ENCODE results near the gene CCDC188.

CCDC188 gene

GRCh38 chr22:20117633-20118299 is 33.1 kb downstream of the CCDC188 start:
- DNase-seq (ENCODE audit: low spot score): peak; percentile 47

GRCh38 chr22:20116951-20117632 is 33.8 kb downstream of the CCDC188 start, which contains the start of gene TRMT2A:
TSS of gene TRMT2A (minus strand) at chr22:20117226. CDS start at chr22:20116906, 320 bp downstream.
- peak; percentile 98 for DNase-seq (ENCODE audit: low spot score)

GRCh38 chr22:20116376-20116950 is 34.4 kb downstream of the CCDC188 start:
- no peak for DNase-seq (ENCODE audit: low spot score)

- DNase-seq (ENCODE audit: low spot score): no peak
Observed at GRCh38 chr22:20115691-20116375, 35.0 kb downstream of the CCDC188 start, which contains the start of gene RANBP1. TSS of gene RANBP1 (plus strand) at chr22:20116104. CDS start at chr22:20116185, 81 bp downstream.

DNA sequence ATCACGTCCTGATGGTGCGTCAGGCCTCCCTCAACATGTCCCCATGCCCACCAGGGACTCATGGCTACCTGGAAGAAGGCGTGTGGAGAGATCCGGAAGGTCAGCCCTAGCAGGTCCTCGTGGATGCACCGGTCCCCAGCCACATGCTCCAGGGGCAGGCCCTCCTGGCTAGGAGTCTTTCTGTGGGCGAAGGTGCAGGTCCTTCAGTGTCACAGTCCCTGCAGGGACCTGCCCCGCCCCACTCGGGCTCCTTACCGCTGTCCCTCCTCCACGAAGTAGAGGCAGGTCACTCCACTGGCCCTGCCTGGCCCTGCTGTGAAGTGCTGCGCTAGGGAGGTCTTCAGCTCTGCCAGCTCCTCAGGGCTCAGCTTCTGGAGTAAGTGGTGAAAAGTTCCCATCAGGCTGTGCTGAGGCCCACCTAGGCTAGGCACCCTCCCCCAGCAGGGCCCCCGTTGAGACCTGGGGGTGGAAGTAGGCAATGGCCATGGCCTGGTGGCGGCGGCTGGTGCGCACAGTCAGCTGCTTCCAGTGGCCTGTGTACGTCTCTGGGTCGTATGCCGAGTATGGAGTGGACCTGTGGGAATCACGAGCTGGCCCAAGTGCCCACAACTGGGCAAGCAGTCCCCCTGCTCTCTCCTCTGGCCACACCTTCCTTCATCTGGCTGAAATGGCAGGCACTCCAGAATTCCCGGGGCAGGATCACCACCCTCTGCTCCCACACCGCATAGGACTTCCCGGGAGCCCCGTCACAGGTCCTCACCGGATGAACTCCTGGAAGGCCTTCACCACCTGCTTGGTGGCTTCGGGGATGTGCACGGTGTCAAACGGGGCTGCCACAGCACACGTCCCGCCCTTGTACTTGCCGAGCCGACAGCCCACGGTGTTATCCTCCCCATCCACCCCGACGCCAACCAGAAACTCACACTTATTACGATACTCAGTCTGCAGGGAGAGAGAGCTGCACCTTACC is 36.1 kb downstream of the CCDC188 start:
- DNase-seq (ENCODE audit: low spot score): no peak

DNA sequence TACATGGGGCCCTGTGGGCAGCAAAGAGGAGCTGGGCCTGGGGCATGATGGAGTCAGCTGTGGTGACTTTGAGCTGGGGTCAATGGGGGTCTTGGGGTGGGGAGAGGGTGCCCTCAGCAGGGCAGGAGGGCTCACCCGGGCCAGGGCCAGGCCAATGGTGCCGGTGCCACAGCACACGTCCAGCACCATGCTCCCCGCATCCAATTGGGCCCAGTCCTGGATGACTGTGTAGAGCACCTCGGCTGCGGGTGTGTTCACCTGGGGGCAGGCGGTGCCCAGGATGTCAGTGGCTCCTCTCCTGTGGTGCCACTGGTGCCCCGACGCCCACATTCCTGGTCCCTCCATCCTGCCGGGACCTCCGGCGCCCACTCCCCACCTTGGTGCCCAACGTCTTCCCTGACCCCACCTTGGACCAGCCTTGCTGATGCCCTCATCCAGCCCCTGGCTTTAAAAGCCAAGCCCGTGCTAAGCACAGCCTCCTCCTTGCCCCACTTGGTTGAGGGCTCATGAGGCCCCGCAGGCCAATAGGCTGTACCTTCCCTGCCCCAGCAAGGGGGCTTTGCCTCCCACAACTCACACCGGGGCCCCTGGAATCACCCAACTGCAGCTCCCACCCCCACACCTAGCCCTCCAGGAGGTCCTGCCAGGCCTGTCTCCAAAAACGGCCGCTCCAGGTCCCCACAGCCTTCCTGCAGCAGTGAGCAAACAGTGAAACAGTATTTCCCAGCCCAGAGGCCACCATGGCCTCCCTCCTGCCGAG is 37.1 kb downstream of the CCDC188 start:
- no peak for DNase-seq (ENCODE audit: low spot score)

DNA sequence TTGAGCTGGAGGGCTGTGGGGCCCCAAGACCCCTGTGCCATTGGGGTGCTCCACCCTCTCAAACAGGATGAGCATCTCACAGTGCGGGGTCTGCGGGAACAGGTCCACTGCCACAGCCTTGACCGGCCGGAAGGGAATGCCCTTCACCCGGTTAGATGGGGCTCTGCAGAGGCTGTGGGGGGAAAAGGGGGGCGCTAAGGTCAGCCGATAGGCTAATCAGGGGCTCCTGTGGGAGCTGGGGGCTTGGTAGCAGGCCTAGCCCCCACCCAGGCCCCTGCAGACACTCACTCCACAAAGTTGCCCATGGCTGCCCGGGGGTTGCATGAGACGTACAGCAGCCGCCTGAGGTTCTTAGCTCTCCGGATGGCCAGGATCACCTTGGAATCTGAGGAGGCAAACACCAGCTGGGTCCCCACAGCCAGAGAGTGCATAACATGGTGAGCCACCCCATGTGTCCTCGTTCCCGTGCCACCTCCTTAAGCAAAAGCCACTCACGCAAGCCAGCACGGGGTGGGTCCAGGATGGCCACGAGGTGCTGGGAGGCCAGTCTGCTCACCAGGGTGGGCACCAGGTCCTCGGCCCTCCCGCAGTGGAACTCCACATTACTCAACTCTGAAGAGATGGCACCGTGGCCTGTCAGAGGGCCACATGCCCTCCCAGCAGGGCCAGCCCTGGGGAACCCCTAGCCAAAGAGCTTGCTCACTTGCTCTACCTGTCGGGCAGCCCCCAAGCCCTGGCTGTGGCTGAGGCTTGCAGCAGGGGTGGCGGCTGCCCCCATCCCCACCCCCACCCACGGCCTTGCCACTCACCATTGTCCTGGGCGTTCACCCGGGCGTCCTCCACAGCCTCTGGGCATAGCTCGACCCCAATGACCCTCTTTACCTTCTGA is 38.0 kb downstream of the CCDC188 start:
- DNase-seq (ENCODE audit: low spot score): no peak

GRCh38 chr22:20111689-20112622 is 38.9 kb downstream of the CCDC188 start:
- DNase-seq (ENCODE audit: low spot score): no peak

DNA sequence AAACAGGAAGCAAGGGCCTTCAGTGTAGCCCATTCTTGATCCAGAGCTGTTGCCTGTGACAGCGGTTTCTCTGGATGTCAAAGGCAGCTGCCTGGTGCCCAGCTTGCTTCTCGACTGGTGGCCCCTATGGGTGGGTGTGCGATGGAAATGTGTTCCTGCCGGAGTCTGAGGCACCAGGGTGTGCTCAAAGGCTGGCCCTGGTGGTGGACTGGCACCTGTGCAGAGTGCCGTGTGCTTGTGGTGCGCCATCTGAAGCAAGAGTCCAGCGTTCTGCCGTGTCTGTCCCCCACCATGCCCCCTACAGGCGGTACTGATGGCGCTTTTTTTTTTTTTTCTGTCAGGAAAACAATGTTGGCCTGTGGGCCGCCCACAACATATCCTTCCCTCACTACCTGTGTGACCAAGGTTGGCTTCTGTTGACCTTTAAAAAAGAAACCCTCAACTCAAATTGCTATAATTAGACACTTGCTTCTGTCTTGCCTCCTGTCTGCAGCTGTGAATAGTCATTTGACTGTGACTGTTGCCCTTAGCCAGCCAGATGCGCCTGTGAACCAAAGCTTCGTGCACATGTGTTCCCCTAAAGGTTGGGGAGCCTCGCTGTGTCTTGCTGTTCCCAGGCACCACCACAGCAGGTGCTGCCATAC is 39.7 kb downstream of the CCDC188 start:
- DNase-seq (ENCODE audit: low spot score): peak; percentile 86

DNA sequence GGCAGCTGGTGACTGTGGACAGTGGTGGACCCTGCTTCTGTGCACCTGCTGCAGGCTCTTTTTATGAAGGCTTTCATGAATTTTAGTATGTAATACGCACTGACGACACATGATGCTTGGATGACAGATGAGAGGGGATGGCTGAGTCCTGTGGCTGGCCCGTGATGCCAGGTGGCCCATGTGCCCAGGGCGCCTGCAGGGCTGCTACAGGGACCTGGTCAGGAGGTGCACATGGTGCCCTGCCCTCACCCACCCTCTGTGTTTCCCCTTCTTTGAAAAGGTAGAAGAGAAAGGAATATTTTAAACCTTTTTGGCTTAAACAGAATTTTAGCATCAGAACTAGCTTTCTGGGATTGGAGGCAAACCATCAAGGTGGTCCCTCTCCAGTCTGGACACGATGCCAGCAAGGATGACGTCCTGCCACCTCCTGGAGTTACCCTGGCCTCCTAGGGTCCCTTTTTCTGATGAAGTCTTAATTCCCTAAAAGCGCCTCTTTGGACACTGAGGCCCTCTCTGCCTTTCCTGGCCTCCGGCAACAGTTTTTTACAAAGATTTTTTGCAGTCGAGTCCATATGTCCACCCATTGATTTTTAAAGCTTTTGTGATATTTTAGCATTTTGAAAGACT is 40.4 kb downstream of the CCDC188 start:
- no peak for DNase-seq (ENCODE audit: low spot score)

DNA sequence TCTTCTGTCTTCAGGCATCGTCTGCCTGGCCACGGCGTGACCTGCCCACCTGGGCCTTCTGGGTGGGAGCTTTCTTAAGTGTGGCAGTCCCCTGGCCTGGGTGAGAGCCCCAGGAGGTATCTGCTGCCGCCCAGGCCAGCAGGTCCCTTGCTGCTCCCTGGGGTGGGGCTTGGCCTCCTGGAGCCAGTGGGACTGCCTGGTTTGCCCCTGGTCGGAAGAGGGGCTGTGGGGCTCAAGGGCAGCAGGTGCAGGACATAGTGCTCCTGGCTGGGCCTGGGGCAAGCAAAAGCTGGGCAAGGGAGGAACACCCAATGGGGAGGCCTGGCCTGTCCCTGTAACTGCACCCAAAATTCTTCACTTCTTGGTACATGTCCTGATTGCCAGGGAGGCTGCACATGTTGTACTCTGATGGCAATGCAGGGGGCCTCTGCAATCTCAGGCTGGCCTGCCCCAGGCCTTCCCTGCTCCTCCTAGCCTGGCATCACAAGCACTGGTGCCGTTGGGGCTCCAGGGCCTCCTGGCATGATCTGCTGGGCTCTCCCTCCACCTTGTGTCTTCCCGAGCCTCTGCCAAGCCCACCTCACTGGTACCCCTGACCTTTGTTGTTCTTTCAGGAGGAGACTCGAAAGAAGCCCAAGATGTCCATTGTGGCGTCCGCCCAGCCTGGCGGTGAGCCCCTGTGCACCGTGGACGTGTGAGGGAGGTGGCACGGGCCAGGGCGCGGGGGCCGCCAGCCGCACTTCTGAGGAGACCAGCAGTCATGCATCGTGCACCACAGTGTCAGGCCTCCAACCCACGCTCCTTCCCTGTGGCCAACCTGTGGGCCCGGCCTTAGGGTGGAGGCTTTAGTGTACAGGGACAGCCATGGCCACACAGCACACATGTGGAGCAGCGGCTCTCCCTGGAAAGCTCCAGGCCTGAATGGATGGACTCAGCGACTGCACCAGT is 41.2 kb downstream of the CCDC188 start:
- no peak for DNase-seq (ENCODE audit: low spot score)

DNA sequence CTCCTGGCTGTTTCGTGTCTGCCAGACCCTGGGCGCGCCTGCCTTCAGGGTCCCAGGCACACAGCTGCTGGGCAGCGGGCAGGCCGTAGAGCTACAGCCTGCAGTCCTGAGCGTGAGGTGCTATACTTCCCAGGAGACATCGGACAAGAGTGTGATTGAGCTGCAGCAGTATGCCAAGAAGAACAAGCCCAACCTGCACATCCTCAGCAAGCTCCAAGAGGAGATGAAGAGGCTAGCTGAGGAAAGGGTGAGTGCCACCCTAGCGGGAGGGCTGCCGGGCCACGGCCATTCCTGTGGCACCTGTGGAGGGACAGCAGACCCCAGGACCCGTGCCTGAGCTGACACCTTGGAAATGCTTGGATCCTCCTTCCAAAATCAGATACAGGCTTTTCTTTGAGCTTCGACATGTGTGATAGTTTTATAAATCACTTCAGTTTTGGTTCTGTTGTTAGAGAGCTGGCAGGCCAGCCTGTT is 42.1 kb downstream of the CCDC188 start:
- no peak for DNase-seq (ENCODE audit: low spot score)

- no peak for DNase-seq (ENCODE audit: low spot score)
Observed at GRCh38 chr22:20107951-20108756, 42.7 kb downstream of the CCDC188 start.

DNA sequence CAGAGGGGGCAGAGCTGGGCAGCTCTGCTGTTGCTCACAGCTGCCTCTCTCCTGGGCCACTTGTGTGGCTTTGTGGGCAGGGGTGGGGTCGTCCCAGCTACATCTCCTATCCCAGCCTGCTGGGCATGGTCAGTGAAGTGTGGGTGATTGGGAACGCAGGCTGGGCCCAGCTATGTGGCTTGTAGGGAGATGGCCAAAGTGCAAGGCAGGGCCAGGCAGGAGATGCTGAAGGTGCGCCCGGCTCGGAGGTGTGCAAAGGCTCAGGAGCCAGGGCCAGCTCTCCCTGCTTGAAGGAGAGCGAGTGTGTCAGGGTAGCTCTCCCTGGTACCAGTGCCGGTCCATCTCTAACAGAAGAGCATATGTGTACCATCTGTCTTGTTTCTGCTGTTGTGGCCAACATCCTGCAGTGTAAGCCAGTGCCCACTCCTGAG is 43.4 kb downstream of the CCDC188 start:
- no peak for DNase-seq (ENCODE audit: low spot score)

DNA sequence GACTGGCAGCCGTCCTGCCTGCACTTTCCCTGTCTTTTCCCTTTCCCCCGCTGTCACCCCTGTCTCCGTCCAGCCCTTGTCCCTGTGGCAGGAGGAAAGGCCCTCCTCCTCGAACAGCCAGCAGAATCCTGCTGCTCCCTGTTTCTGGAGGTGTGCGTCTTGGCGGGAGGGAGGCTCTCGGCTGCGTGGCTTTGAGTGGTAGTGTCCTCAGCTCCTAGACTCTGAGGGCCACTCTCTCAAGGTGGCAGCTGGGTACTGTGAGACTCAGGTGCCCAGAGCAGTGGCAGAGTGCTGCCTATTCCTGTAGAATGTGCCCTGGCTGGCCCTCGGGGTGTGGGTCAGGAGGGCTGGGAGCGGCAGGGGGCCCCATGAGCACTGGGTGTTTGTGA is 44.0 kb downstream of the CCDC188 start:
- no peak for DNase-seq (ENCODE audit: low spot score)
